Measurements from ENCODE around the gene FAT1.

DNA sequence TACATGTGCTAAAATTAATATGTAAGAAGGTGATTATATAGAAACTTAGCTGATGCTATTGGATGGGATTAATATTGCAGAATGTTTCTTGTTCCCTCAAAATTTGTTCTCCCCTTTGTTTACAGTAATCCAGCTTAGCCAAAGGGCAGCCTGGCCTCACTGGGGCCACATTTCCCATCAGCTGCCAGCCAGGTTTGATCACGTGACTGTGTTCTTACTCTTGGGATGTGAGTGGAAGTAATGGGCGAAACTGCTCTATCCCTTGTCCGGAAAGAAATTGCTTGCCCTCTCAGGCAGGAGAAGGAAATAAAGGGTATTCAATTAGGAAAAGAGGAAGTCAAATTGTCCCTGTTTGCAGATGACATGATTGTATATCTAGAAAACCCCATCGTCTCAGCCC is 44.1 kb upstream of the FAT1 start:
- TF ChIP-seq, protein P1, sequence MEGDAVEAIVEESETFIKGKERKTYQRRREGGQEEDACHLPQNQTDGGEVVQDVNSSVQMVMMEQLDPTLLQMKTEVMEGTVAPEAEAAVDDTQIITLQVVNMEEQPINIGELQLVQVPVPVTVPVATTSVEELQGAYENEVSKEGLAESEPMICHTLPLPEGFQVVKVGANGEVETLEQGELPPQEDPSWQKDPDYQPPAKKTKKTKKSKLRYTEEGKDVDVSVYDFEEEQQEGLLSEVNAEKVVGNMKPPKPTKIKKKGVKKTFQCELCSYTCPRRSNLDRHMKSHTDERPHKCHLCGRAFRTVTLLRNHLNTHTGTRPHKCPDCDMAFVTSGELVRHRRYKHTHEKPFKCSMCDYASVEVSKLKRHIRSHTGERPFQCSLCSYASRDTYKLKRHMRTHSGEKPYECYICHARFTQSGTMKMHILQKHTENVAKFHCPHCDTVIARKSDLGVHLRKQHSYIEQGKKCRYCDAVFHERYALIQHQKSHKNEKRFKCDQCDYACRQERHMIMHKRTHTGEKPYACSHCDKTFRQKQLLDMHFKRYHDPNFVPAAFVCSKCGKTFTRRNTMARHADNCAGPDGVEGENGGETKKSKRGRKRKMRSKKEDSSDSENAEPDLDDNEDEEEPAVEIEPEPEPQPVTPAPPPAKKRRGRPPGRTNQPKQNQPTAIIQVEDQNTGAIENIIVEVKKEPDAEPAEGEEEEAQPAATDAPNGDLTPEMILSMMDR (IDR thresholded peaks at IDR 0.05): no peak
- no peak for TF ChIP-seq POLR2A (IDR thresholded peaks at IDR 0.05)

All from testis (tissue), 2 donors.